IMR-90 (cell line): ENCODE results near the gene CASP8.

ENCODE experiments used
- BHLHE40 ChIP-seq: fragments of 150-350 bp; IDR thresholded peaks from 2 replicates; pipeline ENCODE4 v1.6.1; 2016; ENCODE audit warnings: mild to moderate bottlenecking, low read depth, low read length
- CEBPB ChIP-seq: IDR thresholded peaks from 2 replicates; pipeline ENCODE4 v1.6.1; 2012; ENCODE audit warnings: low read depth, low read length, improper control_type of control experiment
- CHD1 ChIP-seq: IDR thresholded peaks from 2 replicates; pipeline ENCODE4 v1.6.1; 2012; ENCODE audit warnings: low read depth, low read length, improper control_type of control experiment
- MAFK ChIP-seq: IDR thresholded peaks from 2 replicates; pipeline ENCODE4 v1.6.1; 2012; ENCODE audit warnings: low read depth, low read length, improper control_type of control experiment
- MXI1 ChIP-seq: IDR thresholded peaks from 2 replicates; pipeline ENCODE4 v1.6.1; 2012; ENCODE audit warnings: low read depth, mild to moderate bottlenecking, low read length, moderate library complexity, borderline replicate concordance
- POLR2A ChIP-seq: IDR thresholded peaks from 2 replicates; pipeline ENCODE4 v1.6.1; 2012; ENCODE audit warnings: mild to moderate bottlenecking, low read depth, low read length
- SMC3 ChIP-seq: fragments of 150-350 bp; IDR thresholded peaks from 2 replicates; pipeline ENCODE4 v1.6.1; 2016; ENCODE audit warnings: low read depth, mild to moderate bottlenecking, antibody characterized with exemption, low read length, moderate library complexity
- TF ChIP-seq, protein P1 (sequence below): conservative IDR thresholded peaks from 2 replicates; pipeline ENCODE4 v1.5.1; 2012; ENCODE audit warnings: mild to moderate bottlenecking, low read depth, low read length, improper control_type of control experiment
- TF ChIP-seq, protein P2 (sequence below): fragments of 150-350 bp; IDR thresholded peaks from 2 replicates; pipeline ENCODE4 v1.6.1; 2016; ENCODE audit warnings: low read depth, mild to moderate bottlenecking, low read length, moderate library complexity, borderline replicate concordance
- TF ChIP-seq, protein P3 (sequence below): fragments of 150-350 bp; IDR thresholded peaks from 2 replicates; pipeline ENCODE4 v1.6.1; 2017; ENCODE audit warnings: mild to moderate bottlenecking, antibody characterized with exemption, low read length, low read depth

GRCh38 chr2:201257956-201258665 is 2.2 kb upstream of the CASP8 start:
- TF ChIP-seq, protein P1, sequence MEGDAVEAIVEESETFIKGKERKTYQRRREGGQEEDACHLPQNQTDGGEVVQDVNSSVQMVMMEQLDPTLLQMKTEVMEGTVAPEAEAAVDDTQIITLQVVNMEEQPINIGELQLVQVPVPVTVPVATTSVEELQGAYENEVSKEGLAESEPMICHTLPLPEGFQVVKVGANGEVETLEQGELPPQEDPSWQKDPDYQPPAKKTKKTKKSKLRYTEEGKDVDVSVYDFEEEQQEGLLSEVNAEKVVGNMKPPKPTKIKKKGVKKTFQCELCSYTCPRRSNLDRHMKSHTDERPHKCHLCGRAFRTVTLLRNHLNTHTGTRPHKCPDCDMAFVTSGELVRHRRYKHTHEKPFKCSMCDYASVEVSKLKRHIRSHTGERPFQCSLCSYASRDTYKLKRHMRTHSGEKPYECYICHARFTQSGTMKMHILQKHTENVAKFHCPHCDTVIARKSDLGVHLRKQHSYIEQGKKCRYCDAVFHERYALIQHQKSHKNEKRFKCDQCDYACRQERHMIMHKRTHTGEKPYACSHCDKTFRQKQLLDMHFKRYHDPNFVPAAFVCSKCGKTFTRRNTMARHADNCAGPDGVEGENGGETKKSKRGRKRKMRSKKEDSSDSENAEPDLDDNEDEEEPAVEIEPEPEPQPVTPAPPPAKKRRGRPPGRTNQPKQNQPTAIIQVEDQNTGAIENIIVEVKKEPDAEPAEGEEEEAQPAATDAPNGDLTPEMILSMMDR = no peak; the same call in 1 of the 2 replicates
- TF ChIP-seq POLR2A (no peak; the same call in 1 of the 2 replicates), CEBPB (no peak), SMC3 (no peak), MAFK (no peak), CHD1 (no peak), MXI1 (peak; percentile 93), BHLHE40 (no peak)
- TF ChIP-seq, protein P2, sequence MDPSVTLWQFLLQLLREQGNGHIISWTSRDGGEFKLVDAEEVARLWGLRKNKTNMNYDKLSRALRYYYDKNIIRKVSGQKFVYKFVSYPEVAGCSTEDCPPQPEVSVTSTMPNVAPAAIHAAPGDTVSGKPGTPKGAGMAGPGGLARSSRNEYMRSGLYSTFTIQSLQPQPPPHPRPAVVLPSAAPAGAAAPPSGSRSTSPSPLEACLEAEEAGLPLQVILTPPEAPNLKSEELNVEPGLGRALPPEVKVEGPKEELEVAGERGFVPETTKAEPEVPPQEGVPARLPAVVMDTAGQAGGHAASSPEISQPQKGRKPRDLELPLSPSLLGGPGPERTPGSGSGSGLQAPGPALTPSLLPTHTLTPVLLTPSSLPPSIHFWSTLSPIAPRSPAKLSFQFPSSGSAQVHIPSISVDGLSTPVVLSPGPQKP = no peak
- TF ChIP-seq, protein P3, sequence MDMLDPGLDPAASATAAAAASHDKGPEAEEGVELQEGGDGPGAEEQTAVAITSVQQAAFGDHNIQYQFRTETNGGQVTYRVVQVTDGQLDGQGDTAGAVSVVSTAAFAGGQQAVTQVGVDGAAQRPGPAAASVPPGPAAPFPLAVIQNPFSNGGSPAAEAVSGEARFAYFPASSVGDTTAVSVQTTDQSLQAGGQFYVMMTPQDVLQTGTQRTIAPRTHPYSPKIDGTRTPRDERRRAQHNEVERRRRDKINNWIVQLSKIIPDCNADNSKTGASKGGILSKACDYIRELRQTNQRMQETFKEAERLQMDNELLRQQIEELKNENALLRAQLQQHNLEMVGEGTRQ = no peak; the same call in 1 of the 2 replicates
